Fibroblast of lung (primary cell): ENCODE results near the gene VPS37C. TPM values are rescaled to one million over a fixed set of nuclear protein-coding genes. Genes with fewer than 3 reads are reported as not detected.
"Not testable (repeated sequence)": the region's sequence is repeated elsewhere in the genome, so short reads cannot be mapped to it uniquely, and the experiment has no call there.

Experiments
- DNase-seq, 2 donors: peaks; one replicate each; pipeline versions ENCODE4 v3.0.0 to v3.0.0-alpha.2; 2010; ENCODE audit warnings: low read depth in 2 of 2
- H2AFZ ChIP-seq: 2 replicates; pipeline ENCODE4 v1.5.1; 2012; ENCODE audit warnings: low read length, control low read depth, inconsistent platforms
- H3K27ac ChIP-seq: 2 replicates; pipeline ENCODE4 v1.5.1; 2011; ENCODE audit warnings: low read length, control low read depth; ENCODE audit not compliant: insufficient read depth
- H3K27me3 ChIP-seq: 2 replicates; pipeline ENCODE4 v1.5.1; 2011; ENCODE audit warnings: mild to moderate bottlenecking, low read length; ENCODE audit not compliant: control insufficient read depth, insufficient read depth
- H3K36me3 ChIP-seq: 2 replicates; pipeline ENCODE4 v1.5.1; 2011; ENCODE audit warnings: low read length; ENCODE audit not compliant: control insufficient read depth, insufficient read depth
- H3K4me1 ChIP-seq: 2 replicates; pipeline ENCODE4 v1.5.1; 2011; ENCODE audit warnings: low read length; ENCODE audit not compliant: control insufficient read depth, insufficient read depth; ENCODE audit errors: extremely low read depth
- H3K4me2 ChIP-seq: 2 replicates; pipeline ENCODE4 v1.5.1; 2011; ENCODE audit warnings: low read length, control low read depth; ENCODE audit not compliant: insufficient read depth; ENCODE audit errors: extremely low read depth
- H3K4me3 ChIP-seq, 4 experiments: fragments of 200-600 bp in 1 of 4; sonication (generic) in 1 of 4; replicated peaks in 1 of 4; 2 replicates each; pipeline ENCODE4 v1.5.1; 2011 to 2016; ENCODE audit warnings: low read length in 4 of 4, low read depth in 3 of 4, mild to moderate bottlenecking in 3 of 4, control low read depth in 2 of 4, inconsistent platforms in 1 of 4, mixed read lengths in 1 of 4; ENCODE audit not compliant: insufficient read depth in 1 of 4; ENCODE audit errors: control extremely low read depth in 1 of 4
- H3K79me2 ChIP-seq: 2 replicates; pipeline ENCODE4 v1.5.1; 2012; ENCODE audit warnings: mild to moderate bottlenecking, low read length, inconsistent platforms; ENCODE audit not compliant: control insufficient read depth, insufficient read depth
- H3K9ac ChIP-seq: 2 replicates; pipeline ENCODE4 v1.5.1; 2011; ENCODE audit warnings: mild to moderate bottlenecking, low read length, control low read depth; ENCODE audit not compliant: insufficient read depth
- H3K9me3 ChIP-seq: 2 replicates; pipeline ENCODE4 v1.5.1; 2012; ENCODE audit warnings: low read depth, low read length; ENCODE audit not compliant: control insufficient read depth, insufficient read depth
- H4K20me1 ChIP-seq: 2 replicates; pipeline ENCODE4 v1.5.1; 2011; ENCODE audit warnings: low read length; ENCODE audit not compliant: control insufficient read depth, insufficient read depth; ENCODE audit errors: extremely low read depth
- CTCF ChIP-seq, 2 donors: IDR thresholded peaks in 1 of 2; conservative IDR thresholded peaks in 1 of 2; 1 replicate in 1 of 2; 2 replicates in 1 of 2; pipeline ENCODE4 v1.5.1; 2011 to 2012; ENCODE audit warnings: low read length in 2 of 2, control low read depth in 1 of 2, inconsistent platforms in 1 of 2, low read depth in 1 of 2, mild to moderate bottlenecking in 1 of 2
- EZH2 ChIP-seq: IDR thresholded peaks from 2 replicates; pipeline ENCODE4 v1.5.1; 2012; ENCODE audit warnings: low read length, control low read depth, mild to moderate bottlenecking; ENCODE audit errors: missing control alignments
- polyA plus RNA-seq, 2 donors: library from polyadenylated mRNA; depleted of rRNA in 1 of 2; stranded (reverse) in 1 of 2; unstranded in 1 of 2; fragments of >200 nt; gene quantifications; 2 replicates each; pipeline ENCODE4 v1.2.1, GENCODE V29; 2011 to 2012; ENCODE audit warnings: missing spikeins in 1 of 2
- total RNA-seq: library from RNA; depleted of rRNA; stranded (reverse); fragments of >200 nt; gene quantifications from 2 replicates; pipeline ENCODE4 v1.2.1, GENCODE V29; 2014

VPS37C gene
- total and polyA plus RNA-seq, 2 donors (not counting 1 experiment from before 2014, with no cell fraction given): 7.6 to 9.9 TPM

GRCh38 chr11:61095021-61095420 is 66.2 kb downstream of the VPS37C start:
- H3K27ac ChIP-seq: no peak overlapping the region
- H3K79me2 ChIP-seq: no peaks in the 10 kb centered on the region
- H3K4me2 ChIP-seq: no peak overlapping the region
- TF ChIP-seq EZH2: no peak
- no peak for TF ChIP-seq CTCF (conservative IDR thresholded peaks at IDR 0.05 in 1 of 2, IDR thresholded peaks at IDR 0.05 in 1 of 2; ENCODE audit: low read depth in 1 of 2, low read length in 2 of 2)
- H4K20me1 ChIP-seq: no peaks in the 10 kb centered on the region
- H3K9ac ChIP-seq: no peak overlapping the region
- no peaks in the 10 kb centered on the region for H3K27me3 ChIP-seq
- no peak for DNase-seq
- H3K4me1 ChIP-seq: no peaks in the 10 kb centered on the region
- no peak overlapping the region for H2AFZ ChIP-seq
- H3K9me3 ChIP-seq: no peaks in the 10 kb centered on the region
- H3K4me3 ChIP-seq: no peak overlapping the region
- no peaks in the 10 kb centered on the region for H3K36me3 ChIP-seq

GRCh38 chr11:61094167-61094566 is 67.1 kb downstream of the VPS37C start:
- H3K4me2 ChIP-seq, H3K9ac ChIP-seq, H3K36me3 ChIP-seq, H3K27ac ChIP-seq, H3K4me1 ChIP-seq, DNase-seq, H3K27me3 ChIP-seq, H3K9me3 ChIP-seq, H3K79me2 ChIP-seq, H4K20me1 ChIP-seq, H2AFZ ChIP-seq, H3K4me3 ChIP-seq: not testable (repeated sequence)

- Histone ChIP-seq H3K4me3 (no peak overlapping the region), H3K4me2 (no peak overlapping the region), H2AFZ (no peak overlapping the region), H3K27me3 (no peaks in the 10 kb centered on the region), H3K4me1 (no peaks in the 10 kb centered on the region), H3K9ac (no peak overlapping the region), H3K79me2 (no peaks in the 10 kb centered on the region), H3K9me3 (no peaks in the 10 kb centered on the region), H3K27ac (no peak overlapping the region), H3K36me3 (no peaks in the 10 kb centered on the region), H4K20me1 (no peaks in the 10 kb centered on the region)
- TF ChIP-seq EZH2: no peak
- no peak for TF ChIP-seq CTCF (conservative IDR thresholded peaks at IDR 0.05 in 1 of 2, IDR thresholded peaks at IDR 0.05 in 1 of 2; ENCODE audit: low read depth in 1 of 2, low read length in 2 of 2)
- no peak for DNase-seq
Observed at GRCh38 chr11:61092908-61093763, 68.1 kb downstream of the VPS37C start.
